ENCODE measurements around the gene ZKSCAN3.
"Not testable (repeated sequence)": the region's sequence is repeated elsewhere in the genome, so short reads cannot be mapped to it uniquely, and the experiment has no call there.

ZKSCAN3 gene

GRCh38 chr6:28365590-28365989 is 15.8 kb downstream of the ZKSCAN3 start:
- not testable (repeated sequence) for H3K4me3 ChIP-seq (ENCODE audit: low read length); H3K36me3 ChIP-seq (ENCODE audit: control insufficient read depth, insufficient read depth, low read length)

GRCh38 chr6:28368522-28368921 is 18.8 kb downstream of the ZKSCAN3 start:
- Histone ChIP-seq H3K36me3 (ENCODE audit: control insufficient read depth, insufficient read depth, low read length) (no peaks in the 10 kb centered on the region), H3K4me1 (ENCODE audit: control insufficient read depth, insufficient read depth, low read length) (no peaks in the 10 kb centered on the region), H3K9ac (ENCODE audit: low read length) (no peak overlapping the region), H3K4me3 (ENCODE audit: low read length) (no peak overlapping the region), H3K27me3 (ENCODE audit: control insufficient read depth, insufficient read depth, low read length) (no peaks in the 10 kb centered on the region), H3K9me3 (ENCODE audit: control insufficient read depth, low read length) (no peaks in the 10 kb centered on the region)

More at GRCh38 chr6:28365590-28365989, 15.8 kb downstream of the ZKSCAN3 start:
- not testable (repeated sequence) for H3K27me3 ChIP-seq (ENCODE audit: control insufficient read depth, insufficient read depth, low read length); H3K9me3 ChIP-seq (ENCODE audit: control insufficient read depth, low read length); H3K4me1 ChIP-seq (ENCODE audit: control insufficient read depth, insufficient read depth, low read length); H3K9ac ChIP-seq (ENCODE audit: low read length)

- no peaks in the 10 kb centered on the region for H3K9me3 ChIP-seq (ENCODE audit: control insufficient read depth, low read length)
- H3K4me3 ChIP-seq (ENCODE audit: low read length), result no peak overlapping the region
- H3K27me3 ChIP-seq (ENCODE audit: control insufficient read depth, insufficient read depth, low read length), result no peaks in the 10 kb centered on the region
- H3K9ac ChIP-seq (ENCODE audit: low read length), result no peak overlapping the region
- H3K36me3 ChIP-seq (ENCODE audit: control insufficient read depth, insufficient read depth, low read length), result no peaks in the 10 kb centered on the region
- no peaks in the 10 kb centered on the region for H3K4me1 ChIP-seq (ENCODE audit: control insufficient read depth, insufficient read depth, low read length)
Observed at GRCh38 chr6:28369463-28369862, 19.7 kb downstream of the ZKSCAN3 start.

- Histone ChIP-seq H3K4me1 (ENCODE audit: control insufficient read depth, insufficient read depth, low read length) (no peaks in the 10 kb centered on the region), H3K9me3 (ENCODE audit: control insufficient read depth, low read length) (no peaks in the 10 kb centered on the region), H3K27me3 (ENCODE audit: control insufficient read depth, insufficient read depth, low read length) (no peaks in the 10 kb centered on the region), H3K36me3 (ENCODE audit: control insufficient read depth, insufficient read depth, low read length) (no peaks in the 10 kb centered on the region), H3K9ac (ENCODE audit: low read length) (no peak overlapping the region), H3K4me3 (ENCODE audit: low read length) (no peak overlapping the region)
Observed at GRCh38 chr6:28370440-28370839, 20.7 kb downstream of the ZKSCAN3 start.

- no peaks in the 10 kb centered on the region for H3K9me3 ChIP-seq (ENCODE audit: control insufficient read depth, low read length)
- no peaks in the 10 kb centered on the region for H3K27me3 ChIP-seq (ENCODE audit: control insufficient read depth, insufficient read depth, low read length)
- no peaks in the 10 kb centered on the region for H3K4me1 ChIP-seq (ENCODE audit: control insufficient read depth, insufficient read depth, low read length)
- no peaks in the 10 kb centered on the region for H3K36me3 ChIP-seq (ENCODE audit: control insufficient read depth, insufficient read depth, low read length)
- H3K9ac ChIP-seq (ENCODE audit: low read length), result no peak overlapping the region
- H3K4me3 ChIP-seq (ENCODE audit: low read length), result no peak overlapping the region
Observed at GRCh38 chr6:28371280-28371679, 21.5 kb downstream of the ZKSCAN3 start.

- H3K4me3 ChIP-seq (ENCODE audit: low read length), result no peak overlapping the region
- no peaks in the 10 kb centered on the region for H3K27me3 ChIP-seq (ENCODE audit: control insufficient read depth, insufficient read depth, low read length)
- no peaks in the 10 kb centered on the region for H3K9me3 ChIP-seq (ENCODE audit: control insufficient read depth, low read length)
- no peak overlapping the region for H3K9ac ChIP-seq (ENCODE audit: low read length)
- H3K4me1 ChIP-seq (ENCODE audit: control insufficient read depth, insufficient read depth, low read length), result no peaks in the 10 kb centered on the region
- no peaks in the 10 kb centered on the region for H3K36me3 ChIP-seq (ENCODE audit: control insufficient read depth, insufficient read depth, low read length)
Observed at GRCh38 chr6:28371706-28372451, 22.1 kb downstream of the ZKSCAN3 start.

GRCh38 chr6:28373925-28374324 is 24.2 kb downstream of the ZKSCAN3 start:
- no peak overlapping the region for H3K9ac ChIP-seq (ENCODE audit: low read length)

GRCh38 chr6:28377879-28378278 is 28.1 kb downstream of the ZKSCAN3 start:
- H3K9me3 ChIP-seq (ENCODE audit: control insufficient read depth, low read length), result no peaks in the 10 kb centered on the region

More at GRCh38 chr6:28373925-28374324, 24.2 kb downstream of the ZKSCAN3 start:
- H3K4me1 ChIP-seq (ENCODE audit: control insufficient read depth, insufficient read depth, low read length), result no peaks in the 10 kb centered on the region
- no peaks in the 10 kb centered on the region for H3K9me3 ChIP-seq (ENCODE audit: control insufficient read depth, low read length)
- no peaks in the 10 kb centered on the region for H3K36me3 ChIP-seq (ENCODE audit: control insufficient read depth, insufficient read depth, low read length)
- no peak overlapping the region for H3K4me3 ChIP-seq (ENCODE audit: low read length)
- H3K27me3 ChIP-seq (ENCODE audit: control insufficient read depth, insufficient read depth, low read length), result no peaks in the 10 kb centered on the region

GRCh38 chr6:28378644-28379043 is 28.9 kb downstream of the ZKSCAN3 start:
- Histone ChIP-seq H3K36me3 (ENCODE audit: control insufficient read depth, insufficient read depth, low read length) (no peaks in the 10 kb centered on the region), H3K27me3 (ENCODE audit: control insufficient read depth, insufficient read depth, low read length) (no peaks in the 10 kb centered on the region), H3K4me1 (ENCODE audit: control insufficient read depth, insufficient read depth, low read length) (no peaks in the 10 kb centered on the region), H3K4me3 (ENCODE audit: low read length) (no peak overlapping the region), H3K9ac (ENCODE audit: low read length) (no peak overlapping the region), H3K9me3 (ENCODE audit: control insufficient read depth, low read length) (no peaks in the 10 kb centered on the region)

More at GRCh38 chr6:28377879-28378278, 28.1 kb downstream of the ZKSCAN3 start:
- Histone ChIP-seq H3K4me3 (ENCODE audit: low read length) (no peak overlapping the region), H3K27me3 (ENCODE audit: control insufficient read depth, insufficient read depth, low read length) (no peaks in the 10 kb centered on the region), H3K4me1 (ENCODE audit: control insufficient read depth, insufficient read depth, low read length) (no peaks in the 10 kb centered on the region), H3K36me3 (ENCODE audit: control insufficient read depth, insufficient read depth, low read length) (no peaks in the 10 kb centered on the region), H3K9ac (ENCODE audit: low read length) (no peak overlapping the region)

- Histone ChIP-seq H3K9me3 (ENCODE audit: control insufficient read depth, low read length) (no peaks in the 10 kb centered on the region), H3K27me3 (ENCODE audit: control insufficient read depth, insufficient read depth, low read length) (no peaks in the 10 kb centered on the region), H3K4me1 (ENCODE audit: control insufficient read depth, insufficient read depth, low read length) (no peaks in the 10 kb centered on the region), H3K36me3 (ENCODE audit: control insufficient read depth, insufficient read depth, low read length) (no peaks in the 10 kb centered on the region), H3K4me3 (ENCODE audit: low read length) (no peak overlapping the region), H3K9ac (ENCODE audit: low read length) (no peak overlapping the region)
Observed at GRCh38 chr6:28380381-28380780, 30.6 kb downstream of the ZKSCAN3 start.

- Histone ChIP-seq H3K36me3 (ENCODE audit: control insufficient read depth, insufficient read depth, low read length) (no peaks in the 10 kb centered on the region), H3K9ac (ENCODE audit: low read length) (peak overlapping the region; percentile 35), H3K4me3 (ENCODE audit: low read length) (peak overlapping the region; percentile 9), H3K4me1 (ENCODE audit: control insufficient read depth, insufficient read depth, low read length) (no peaks in the 10 kb centered on the region), H3K27me3 (ENCODE audit: control insufficient read depth, insufficient read depth, low read length) (no peaks in the 10 kb centered on the region), H3K9me3 (ENCODE audit: control insufficient read depth, low read length) (no peaks in the 10 kb centered on the region)
Observed at GRCh38 chr6:28383235-28384142, 33.7 kb downstream of the ZKSCAN3 start.

GRCh38 chr6:28384143-28384533 is 34.4 kb downstream of the ZKSCAN3 start:
- Histone ChIP-seq H3K27me3 (ENCODE audit: control insufficient read depth, insufficient read depth, low read length) (no peaks in the 10 kb centered on the region), H3K4me3 (ENCODE audit: low read length) (no peak overlapping the region), H3K36me3 (ENCODE audit: control insufficient read depth, insufficient read depth, low read length) (no peaks in the 10 kb centered on the region), H3K9ac (ENCODE audit: low read length) (no peak overlapping the region), H3K9me3 (ENCODE audit: control insufficient read depth, low read length) (no peaks in the 10 kb centered on the region), H3K4me1 (ENCODE audit: control insufficient read depth, insufficient read depth, low read length) (no peaks in the 10 kb centered on the region)

Data from mucosa of stomach (tissue), 1 donor.